ENCODE data around the gene CDT1.

CDT1 gene

DNA sequence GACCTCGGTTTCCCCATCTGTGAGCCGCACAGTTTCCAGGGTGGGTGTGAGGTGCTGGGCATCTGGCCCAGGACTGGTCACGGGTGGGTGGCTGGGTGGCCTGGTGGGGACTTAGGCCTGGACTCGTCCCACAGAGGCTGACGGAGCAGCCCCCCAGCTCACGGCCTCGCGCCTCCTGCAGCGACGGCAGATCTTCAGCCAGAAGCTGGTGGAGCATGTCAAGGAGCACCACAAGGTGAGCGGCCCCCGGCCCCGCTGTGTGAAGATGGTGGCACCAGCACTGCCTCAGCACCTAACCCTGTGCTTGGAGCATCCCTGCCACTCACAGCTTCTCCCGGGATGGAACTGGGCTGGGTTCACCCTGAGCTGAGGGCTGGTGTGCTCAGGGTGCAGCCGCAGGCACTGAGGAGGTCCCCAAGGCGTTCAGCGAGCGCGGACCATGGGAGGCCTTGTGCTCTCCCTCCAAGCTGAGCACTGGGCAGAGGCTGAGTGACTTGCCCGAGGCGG is 2.4 kb downstream of the CDT1 start:
- H3K4me3 ChIP-seq (ENCODE audit: low read depth, low read length), result no peak overlapping the region
- DNase-seq (ENCODE audit: low read depth), result no peak
- TF ChIP-seq, protein P1, sequence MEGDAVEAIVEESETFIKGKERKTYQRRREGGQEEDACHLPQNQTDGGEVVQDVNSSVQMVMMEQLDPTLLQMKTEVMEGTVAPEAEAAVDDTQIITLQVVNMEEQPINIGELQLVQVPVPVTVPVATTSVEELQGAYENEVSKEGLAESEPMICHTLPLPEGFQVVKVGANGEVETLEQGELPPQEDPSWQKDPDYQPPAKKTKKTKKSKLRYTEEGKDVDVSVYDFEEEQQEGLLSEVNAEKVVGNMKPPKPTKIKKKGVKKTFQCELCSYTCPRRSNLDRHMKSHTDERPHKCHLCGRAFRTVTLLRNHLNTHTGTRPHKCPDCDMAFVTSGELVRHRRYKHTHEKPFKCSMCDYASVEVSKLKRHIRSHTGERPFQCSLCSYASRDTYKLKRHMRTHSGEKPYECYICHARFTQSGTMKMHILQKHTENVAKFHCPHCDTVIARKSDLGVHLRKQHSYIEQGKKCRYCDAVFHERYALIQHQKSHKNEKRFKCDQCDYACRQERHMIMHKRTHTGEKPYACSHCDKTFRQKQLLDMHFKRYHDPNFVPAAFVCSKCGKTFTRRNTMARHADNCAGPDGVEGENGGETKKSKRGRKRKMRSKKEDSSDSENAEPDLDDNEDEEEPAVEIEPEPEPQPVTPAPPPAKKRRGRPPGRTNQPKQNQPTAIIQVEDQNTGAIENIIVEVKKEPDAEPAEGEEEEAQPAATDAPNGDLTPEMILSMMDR (IDR thresholded peaks at IDR 0.05; ENCODE audit: control insufficient read depth, extremely low read depth, insufficient read depth), result no peak

DNA sequence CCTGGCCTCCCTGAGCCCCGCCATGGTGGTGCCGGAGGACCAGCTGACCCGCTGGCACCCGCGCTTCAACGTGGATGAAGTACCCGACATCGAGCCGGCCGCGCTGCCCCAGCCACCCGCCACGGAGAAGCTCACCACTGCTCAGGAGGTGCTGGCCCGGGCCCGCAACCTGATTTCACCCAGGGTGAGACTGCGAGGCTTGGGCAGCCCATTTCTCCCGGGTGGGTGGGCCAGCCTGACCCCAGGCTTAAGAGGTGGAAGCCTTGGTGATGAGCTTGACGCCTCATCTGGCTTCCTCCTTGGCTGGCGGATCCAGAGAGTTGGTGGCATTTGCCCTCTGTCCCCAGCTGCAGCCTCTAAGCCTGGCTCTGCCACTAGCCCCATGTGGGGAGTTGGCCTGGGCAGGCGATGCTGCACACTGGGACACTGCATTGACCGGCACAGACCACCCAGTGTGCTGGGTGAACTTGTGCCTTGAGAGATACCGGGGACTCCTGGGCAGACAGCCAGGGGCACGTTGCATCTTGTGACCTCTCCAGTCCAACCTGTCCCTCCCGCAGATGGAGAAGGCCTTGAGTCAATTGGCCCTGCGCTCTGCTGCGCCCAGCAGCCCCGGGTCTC is 3.0 kb downstream of the CDT1 start:
- H3K4me3 ChIP-seq (ENCODE audit: low read depth, low read length), result no peak overlapping the region
- TF ChIP-seq, protein P1 (IDR thresholded peaks at IDR 0.05; ENCODE audit: control insufficient read depth, extremely low read depth, insufficient read depth), result no peak
- no peak for DNase-seq (ENCODE audit: low read depth)

DNA sequence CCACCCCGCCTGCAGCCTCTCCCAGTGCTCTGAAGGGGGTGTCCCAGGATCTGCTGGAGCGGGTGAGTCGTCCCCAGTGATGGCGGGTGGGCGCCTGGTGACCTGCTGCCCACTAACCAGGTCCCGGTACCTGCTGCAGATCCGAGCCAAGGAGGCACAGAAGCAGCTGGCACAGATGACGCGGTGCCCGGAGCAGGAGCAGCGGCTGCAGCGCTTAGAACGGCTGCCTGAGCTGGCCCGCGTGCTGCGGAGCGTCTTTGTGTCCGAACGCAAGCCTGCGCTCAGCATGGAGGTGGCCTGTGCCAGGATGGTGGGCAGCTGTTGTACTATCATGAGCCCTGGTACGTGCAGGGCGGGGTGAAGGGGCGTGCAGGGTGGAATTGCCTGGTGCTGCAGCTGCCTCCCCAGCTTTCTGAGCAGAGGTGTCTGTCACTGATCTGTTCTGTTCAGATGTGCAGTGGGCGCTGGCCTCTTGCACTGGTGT is 3.6 kb downstream of the CDT1 start:
- TF ChIP-seq, protein P1 (IDR thresholded peaks at IDR 0.05; ENCODE audit: control insufficient read depth, extremely low read depth, insufficient read depth), result no peak
- DNase-seq (ENCODE audit: low read depth), result no peak
- H3K4me3 ChIP-seq (ENCODE audit: low read depth, low read length), result no peak overlapping the region

DNA sequence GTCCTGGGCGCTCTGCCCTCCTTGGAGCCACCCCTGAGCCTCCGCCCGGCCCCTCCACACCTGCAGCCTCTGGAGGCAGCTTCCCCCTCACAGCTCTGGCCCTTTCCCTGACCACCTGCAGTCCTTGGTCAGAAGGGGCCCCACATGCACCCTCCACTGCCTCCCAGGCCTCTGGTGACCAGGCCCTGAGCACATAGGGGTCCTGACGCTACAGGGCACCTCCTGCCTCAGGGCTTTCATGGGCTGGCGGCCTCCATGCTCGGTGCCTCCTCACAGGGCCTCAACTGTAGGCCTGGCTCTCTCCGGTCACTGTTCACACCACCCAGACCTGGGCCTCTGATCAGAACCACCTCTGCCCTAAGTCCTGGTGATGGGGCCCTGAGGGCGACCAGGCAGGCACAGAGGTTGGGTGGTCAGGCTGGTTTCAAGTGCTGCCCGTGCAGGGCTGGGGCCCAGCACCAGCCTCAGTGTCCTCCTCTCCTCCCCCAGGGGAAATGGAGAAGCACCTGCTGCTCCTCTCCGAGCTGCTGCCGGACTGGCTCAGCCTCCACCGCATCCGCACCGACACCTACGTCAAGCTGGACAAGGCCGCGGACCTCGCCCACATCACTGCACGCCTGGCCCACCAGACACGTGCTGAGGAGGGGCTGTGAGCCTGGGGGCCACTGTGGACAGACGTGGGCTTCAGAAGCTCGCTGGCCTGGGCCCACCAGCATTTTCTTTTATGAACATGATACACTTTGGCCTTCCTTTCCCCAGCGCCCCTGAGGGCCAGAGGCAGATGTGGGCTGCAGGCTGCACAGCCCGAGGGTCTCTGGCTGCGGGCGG is 4.3 kb downstream of the CDT1 start:
- H3K4me3 ChIP-seq (ENCODE audit: low read depth, low read length), result no peak overlapping the region
- no peak for DNase-seq (ENCODE audit: low read depth)
- TF ChIP-seq, protein P1 (IDR thresholded peaks at IDR 0.05; ENCODE audit: control insufficient read depth, extremely low read depth, insufficient read depth), result no peak

DNA sequence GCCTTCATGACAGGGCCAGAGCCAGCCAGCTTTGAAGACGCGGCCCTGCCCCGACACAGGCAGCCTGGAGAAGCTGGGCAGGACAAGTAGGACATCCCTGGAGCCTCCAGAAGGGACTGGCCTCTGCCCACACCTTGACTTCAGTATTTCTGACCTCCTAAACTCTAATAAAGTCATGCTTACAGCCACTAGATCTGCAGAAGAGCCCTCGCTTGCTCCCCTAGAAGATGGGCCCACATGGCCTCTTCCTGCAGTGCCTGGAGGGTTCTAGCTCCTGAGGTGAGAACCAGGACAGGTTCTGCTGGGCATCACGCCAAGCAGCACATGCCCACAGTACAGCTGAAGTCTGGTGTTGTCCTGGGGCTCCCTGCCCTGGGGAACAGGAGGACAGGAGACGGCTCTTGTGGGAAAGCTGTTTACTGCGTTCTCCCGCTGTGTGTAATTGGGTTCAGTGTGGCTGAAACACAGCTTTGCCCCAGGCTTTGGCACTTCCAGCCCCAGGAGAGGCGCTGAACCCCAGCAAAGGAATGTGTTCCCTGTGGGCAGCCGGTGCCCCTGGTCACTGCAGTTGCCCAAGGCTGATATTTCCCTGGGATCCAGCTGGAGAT is 5.6 kb downstream of the CDT1 start:
- no peak for DNase-seq (ENCODE audit: low read depth)
- H3K4me3 ChIP-seq (ENCODE audit: low read depth, low read length), result no peak overlapping the region
- TF ChIP-seq, protein P1 (IDR thresholded peaks at IDR 0.05; ENCODE audit: control insufficient read depth, extremely low read depth, insufficient read depth), result no peak

DNA sequence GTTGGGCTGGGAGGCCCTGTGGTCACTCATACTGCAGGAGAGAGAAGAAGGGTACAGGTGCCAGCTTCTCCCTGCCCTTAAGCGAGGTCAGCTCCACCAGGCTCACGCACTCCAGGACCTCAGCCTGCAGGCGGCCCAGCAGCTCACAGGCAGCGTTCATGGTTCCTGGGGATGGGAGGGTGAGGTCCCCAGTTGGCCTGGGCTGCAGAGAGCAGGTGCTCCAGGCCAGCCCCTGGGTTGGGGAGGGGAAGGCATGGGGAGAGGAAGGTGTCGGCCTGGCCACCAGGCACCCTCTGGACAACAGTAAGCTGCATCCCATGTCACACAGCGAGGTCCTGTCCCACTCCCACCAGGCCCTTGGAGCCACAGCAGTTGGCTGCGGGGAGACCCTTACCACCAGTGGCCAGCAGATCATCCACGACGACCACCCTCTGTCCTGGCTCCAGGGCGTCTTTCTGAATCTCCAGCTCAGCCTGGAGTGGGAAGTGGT is 6.1 kb downstream of the CDT1 start:
- H3K4me3 ChIP-seq (ENCODE audit: low read depth, low read length), result peak overlapping the region; percentile 80
- no peak for DNase-seq (ENCODE audit: low read depth)

More for the DNA sequence above, 6.1 kb downstream of the CDT1 start:
- TF ChIP-seq, protein P1 (IDR thresholded peaks at IDR 0.05; ENCODE audit: control insufficient read depth, extremely low read depth, insufficient read depth), result no peak

All from LNCaP clone FGC (cell line).